ENCODE results near the gene ALK.

ALK gene

GRCh38 chr2:29349316-29350030, 571.9 kb downstream of the ALK start:
- FAIRE-seq = no peak

DNA sequence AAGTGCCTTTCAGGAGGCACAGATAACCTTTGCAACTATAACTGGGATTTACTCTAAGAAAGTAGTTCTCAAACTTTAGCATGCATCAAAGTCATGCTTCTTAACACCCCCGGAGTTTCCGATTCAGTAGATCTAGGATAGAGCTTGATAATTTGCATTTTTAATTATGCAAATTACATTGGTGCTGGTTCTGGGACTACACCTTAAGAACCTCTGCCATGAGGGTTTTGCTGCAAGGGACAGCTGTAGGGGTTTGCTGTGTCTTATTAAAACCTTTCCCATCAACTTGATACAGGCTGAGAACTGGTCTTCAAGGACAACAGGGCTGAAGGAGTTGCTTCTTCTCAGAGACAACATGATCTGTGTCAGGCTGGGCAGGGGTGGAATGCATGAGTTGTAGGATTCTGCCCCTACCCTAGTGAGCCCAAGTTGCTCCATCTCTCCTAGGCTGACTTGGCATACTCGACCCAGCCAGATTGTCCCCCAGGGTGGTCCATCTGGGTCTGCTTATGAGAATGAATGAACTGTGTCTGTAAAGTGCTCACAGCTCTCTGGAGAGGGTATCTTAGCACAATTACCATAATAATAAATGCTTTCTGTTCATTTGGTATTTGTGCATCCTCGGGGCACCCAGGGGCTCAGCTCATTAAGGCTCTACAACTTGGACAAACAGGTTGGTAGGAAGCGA, 573.5 kb downstream of the ALK start:
- FAIRE-seq = no peak

DNA sequence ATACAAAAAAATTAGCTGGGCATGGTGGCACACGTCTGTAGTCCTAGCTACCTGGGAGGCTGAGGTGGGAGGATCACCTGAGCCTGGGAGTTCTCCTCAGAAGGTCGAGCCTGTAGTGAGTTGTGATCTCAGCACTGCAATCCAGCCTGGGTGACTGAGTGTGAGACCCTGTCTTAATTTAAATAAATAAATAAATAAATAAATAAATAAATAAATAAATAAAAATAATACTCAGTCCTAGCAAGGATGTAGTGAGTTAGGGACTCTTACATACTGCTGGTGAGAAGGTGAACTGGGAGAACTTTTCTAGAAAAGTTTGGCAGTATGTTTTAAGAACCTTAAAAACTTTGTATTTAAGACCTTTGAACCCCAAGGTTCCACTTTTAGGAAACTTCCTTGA, 576.1 kb downstream of the ALK start:
- FAIRE-seq = no peak

- FAIRE-seq = no peak
Measured at GRCh38 chr2:29343830-29344229, 577.6 kb downstream of the ALK start.

- FAIRE-seq = no peak
Measured at GRCh38 chr2:29336341-29337241, 584.8 kb downstream of the ALK start.

GRCh38 chr2:29335396-29335795, 586.0 kb downstream of the ALK start:
- FAIRE-seq = no peak

- FAIRE-seq = no peak
Measured at GRCh38 chr2:29334706-29335105, 586.7 kb downstream of the ALK start.

GRCh38 chr2:29332540-29332939, 588.8 kb downstream of the ALK start:
- no peak for FAIRE-seq

DNA sequence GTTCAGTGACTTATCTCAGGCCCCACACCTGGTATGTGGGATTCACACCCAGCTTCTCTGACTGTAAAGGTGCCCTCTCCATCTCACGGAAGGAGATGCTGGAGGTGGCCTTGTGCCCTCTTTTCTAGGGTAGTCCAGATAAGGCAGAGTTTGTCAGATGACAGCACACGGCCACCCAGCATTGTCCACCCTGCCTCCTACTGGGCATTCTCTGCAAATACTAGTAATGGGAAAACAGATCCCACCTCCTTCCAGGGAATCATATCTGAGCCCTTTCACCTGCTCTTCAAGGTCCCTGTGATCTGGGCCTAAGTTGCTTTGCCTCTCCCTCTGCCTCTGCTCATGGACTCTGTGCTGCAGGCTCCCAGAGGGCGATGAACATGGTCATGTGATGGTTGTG, 591.5 kb downstream of the ALK start:
- FAIRE-seq = no peak

GRCh38 chr2:29326926-29327325, 594.5 kb downstream of the ALK start:
- FAIRE-seq = no peak

GRCh38 chr2:29325544-29325943, 595.8 kb downstream of the ALK start:
- FAIRE-seq = no peak

GRCh38 chr2:29323961-29324360, 597.4 kb downstream of the ALK start:
- FAIRE-seq = no peak

DNA sequence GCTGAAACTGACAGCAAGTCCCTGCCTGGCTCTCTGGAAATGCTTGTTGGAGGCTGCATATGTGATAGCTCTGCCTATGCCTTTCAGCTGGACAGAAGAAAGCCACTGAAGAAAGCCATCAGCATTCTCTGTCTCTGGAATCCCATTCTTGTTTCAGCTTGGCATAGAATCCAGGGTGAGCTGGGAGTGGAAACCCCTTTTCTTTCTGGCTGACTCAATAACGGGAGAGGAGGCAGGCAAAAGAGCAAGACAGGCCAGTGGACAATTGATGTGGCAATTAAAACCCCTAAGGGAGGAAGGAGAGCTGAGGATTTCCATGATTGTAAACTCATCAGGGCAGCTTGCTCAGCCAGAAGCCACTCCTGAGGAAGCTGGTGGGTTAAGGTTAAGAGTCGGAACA, 598.1 kb downstream of the ALK start:
- FAIRE-seq = no peak

DNA sequence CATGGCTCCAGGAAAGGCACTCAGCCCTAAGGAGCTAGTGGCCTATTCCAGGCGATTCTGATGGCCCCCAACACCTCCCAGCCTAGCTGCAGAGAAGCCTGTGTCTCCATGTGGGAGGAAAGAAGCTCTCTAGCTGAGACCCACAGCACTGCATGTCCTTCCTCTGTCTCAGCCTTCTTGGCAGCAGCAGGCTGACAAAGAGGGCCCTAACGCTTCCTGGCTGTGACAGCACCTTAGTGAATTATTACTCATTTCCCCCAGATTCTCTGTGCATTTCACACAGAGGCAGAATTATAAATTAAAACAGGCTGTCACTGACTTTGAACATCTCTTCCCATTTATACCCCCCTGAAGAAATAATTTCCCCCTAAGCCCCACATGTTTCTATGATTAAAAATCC, 599.4 kb downstream of the ALK start:
- no peak for FAIRE-seq

DNA sequence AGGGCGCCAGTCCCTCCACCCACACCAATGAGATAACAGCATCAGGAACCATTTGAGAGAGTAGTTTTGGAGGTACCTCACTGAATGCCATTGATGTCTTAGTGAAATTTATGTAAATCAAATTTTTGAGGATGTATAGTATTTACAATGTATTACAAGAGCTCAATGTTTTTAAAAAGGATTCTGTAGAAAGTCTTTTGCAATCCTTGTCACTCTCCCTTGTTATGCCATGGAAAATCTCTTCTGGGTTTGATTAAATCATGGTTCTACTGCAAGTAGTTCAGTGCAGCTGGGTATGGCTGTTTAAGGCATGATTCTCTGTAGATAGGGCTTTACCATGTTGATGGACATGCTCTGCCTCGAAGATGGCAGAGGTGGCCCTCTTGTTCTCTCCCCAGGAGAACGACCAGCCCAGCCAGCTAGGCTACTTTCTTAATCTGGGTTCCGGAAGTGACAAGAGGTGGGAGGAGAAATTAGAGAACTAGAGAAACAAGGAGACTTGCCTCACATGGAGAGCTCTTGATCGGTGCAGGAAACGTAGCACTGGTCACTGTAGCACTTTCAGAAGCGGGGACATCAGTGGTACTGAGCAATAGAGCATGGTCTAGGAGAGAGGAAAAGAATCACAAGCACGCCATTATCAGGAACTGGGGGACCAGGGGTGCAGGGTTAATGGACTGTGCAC, 603.4 kb downstream of the ALK start:
- no peak for FAIRE-seq

GRCh38 chr2:29317077-29317517, 604.3 kb downstream of the ALK start:
- no peak for FAIRE-seq

DNA sequence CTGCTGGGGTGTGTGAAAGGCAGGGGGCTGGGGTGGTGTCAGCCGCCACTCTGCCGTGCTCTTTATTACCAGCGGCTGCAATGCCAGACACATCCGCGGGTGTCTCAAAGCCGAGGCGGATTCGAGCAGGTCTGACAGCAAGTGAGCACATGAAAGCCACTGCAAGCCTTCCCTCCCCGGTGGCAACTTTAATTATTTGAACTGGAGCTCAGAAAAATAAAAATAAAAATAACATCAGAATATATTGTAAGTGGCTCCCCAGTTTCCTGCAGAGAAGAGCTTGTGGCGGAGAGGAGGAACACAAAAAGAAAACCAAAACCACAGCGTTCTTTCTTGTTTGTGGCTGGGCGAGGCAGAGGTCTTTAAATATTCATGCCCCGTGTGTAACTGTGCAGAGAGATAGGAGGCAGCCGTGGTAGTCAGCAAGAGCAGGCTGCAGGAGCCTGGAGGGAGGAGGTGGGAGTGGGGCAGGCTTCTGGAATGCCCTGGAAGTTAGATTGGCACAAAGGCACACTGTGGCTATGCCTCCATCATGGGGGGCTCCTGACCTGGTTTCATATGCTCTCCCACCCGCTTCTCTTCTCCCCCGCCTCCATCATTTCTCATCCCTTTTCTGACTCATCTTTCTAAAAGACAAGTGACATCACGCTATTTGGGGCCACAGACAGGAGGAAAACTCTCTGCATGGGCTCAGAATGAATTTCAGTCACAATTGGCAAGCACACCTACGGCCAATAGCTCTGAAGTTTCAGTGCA, 606.4 kb downstream of the ALK start:
- FAIRE-seq = no peak

GRCh38 chr2:29311458-29311857, 609.9 kb downstream of the ALK start:
- no peak for FAIRE-seq

DNA sequence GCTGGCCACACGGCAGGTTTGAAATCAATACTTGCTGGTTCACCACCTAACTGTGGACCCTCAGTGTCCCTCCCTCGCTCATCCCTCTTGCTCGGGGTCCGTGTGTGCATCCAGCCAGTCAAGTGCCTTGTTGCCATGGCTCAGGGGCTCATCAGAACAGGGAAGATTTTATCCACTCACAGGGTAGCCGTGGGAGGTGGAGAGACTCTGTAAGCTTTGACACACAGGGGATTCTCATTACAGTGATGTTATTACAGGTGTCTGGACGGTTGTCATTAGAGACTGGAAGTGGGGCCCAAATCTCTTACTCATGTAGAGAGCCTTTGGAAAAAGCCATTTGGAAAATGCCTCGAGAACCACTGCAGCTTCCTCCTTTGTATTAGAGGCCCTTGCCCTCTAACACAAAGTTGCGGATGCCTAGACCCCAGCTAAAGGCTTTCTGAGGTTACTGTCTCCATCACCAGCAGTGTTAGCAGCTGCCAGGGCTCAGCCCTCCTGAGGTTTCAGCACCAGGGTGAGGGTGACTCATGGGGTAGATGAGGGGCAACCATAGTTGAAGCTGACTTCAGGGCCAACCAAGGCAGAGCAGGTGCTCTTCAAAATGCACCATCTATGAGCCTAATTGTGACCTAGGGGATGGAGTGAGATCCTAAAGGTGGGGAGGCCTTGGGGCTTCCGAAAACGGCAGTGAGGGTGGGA, 610.6 kb downstream of the ALK start:
- no peak for FAIRE-seq

- FAIRE-seq = no peak
Measured at GRCh38 chr2:29309090-29310029, 612.0 kb downstream of the ALK start.

Data from A204.1 (cell line).